Activated naive CD8-positive, alpha-beta T cell treated with anti-CD3 and anti-CD28 coated beads, Interleukin-2, amount 50 U/mL, for 16 hours (primary cell): ENCODE data around the gene CARD10.
"Not testable (repeated sequence)": the region's sequence is repeated elsewhere in the genome, so short reads cannot be mapped to it uniquely, and the experiment has no call there.

ENCODE experiments used
- DNase-seq: peaks from one replicate; pipeline ENCODE4 v3.0.0-alpha.2; 2020; ENCODE audit warnings: low read depth, low spot score

The CARD10 gene

DNA sequence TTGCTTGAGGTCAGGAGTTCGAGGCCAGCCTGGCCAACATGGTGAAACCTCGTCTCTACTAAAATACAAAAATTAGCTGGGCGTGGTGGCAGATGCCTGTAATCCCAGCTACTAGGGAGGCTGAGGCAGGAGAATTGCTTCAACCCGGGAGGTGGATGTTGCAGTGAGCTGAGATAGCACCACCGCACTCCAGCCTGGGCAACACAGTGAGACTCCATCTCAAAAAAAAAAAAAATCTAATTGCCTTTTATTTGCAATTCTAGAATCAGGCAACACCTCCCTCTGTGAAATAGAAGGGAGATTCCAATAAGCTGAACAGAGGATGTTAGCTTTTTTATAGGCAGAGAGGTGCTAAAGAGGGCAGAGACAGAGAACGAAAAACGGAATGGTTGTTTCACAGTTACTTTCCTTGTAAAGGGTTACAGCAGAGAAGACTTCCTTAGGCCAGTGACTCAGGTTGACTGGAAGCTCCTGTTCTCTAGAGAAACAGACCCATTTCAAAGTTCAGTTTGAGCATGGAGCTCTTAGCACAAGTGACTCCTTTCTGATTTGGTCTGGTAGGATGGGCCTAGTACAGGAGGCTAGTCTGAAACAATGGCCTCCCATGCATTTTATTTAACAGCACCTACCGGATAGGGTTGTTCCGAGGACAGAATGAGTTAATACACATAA is 8.0 kb upstream of the CARD10 start:
- DNase-seq: not testable (repeated sequence)

DNA sequence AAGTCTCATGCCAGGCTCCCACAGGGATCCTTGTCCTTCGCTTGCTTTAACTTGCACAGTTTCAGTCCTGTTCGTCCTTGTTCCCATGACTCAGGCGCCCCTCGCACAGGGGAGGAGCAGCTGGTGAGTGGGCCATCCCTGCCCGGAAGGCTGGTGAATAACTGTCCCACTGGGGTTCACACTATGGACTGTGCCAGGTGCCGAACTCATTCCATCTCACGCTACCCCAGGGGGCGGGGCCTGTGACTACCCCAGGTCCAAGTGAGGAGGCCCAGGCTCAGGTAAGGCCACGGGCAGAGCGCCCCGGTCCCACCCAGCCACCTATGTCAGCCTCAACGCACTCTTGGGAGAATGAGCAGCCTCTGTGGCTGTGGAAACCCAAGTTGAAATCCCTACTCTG is 7.2 kb upstream of the CARD10 start:
- DNase-seq: no peak

DNA sequence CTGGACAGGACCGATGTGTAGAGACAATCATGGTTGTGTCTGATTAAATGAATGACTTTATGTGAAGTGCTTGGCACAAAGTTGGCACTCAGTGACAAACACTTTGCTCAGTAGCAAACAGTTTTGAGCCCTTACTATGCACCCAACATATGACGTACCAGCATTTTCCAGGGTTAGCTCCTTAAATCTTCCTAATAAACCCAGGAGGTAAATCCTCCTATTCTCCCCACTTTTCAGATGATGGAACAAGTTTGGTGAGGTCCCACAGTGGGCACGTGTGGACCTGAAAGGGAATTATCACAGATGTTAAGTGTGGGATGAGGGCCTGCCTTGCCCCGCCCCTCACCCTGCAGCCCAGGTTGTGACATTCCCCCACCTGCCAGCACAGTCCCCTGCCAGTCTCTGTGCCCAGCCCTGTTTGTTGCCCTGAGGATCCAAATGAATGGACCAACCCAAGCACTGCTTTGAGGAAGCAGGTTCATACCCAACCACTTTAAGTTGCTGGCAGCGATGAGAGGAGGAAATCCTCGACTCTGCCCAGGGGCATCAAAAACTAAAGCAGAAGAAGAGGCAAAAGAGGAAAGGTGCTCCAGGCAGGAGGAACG is 6.6 kb upstream of the CARD10 start:
- no peak for DNase-seq

DNA sequence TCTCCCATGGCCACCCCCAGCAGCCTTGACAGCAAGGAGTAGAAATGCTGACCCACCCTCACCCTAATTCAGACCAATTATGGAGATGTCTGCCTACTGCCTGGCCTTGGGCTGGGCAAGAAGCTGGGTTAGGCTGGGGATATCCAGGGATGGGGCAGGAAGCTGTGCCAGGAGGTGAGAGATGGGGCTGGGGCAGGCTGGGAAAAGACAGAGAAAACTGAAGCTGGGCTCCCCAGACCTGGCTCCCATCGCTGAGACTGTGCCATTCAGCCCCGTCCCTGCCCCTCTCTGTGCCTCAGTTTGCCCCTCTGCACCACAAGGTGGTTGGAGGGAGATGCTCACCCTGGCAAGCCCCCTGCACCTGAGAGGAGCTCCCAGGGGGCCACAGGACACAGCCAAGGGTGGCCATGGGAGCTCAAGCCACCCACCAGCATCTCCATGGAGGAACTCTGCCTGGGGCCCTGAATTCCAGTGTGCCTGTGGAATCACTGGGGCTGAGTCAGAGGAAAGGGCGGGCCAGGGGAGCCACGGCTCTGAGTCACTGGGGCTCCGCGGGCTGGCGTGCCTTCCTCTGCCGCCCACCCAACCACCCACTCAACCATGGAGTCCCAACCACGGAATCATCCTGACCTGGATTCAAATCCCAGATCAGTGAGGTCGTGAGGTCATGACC is 6.0 kb upstream of the CARD10 start:
- no peak for DNase-seq

DNA sequence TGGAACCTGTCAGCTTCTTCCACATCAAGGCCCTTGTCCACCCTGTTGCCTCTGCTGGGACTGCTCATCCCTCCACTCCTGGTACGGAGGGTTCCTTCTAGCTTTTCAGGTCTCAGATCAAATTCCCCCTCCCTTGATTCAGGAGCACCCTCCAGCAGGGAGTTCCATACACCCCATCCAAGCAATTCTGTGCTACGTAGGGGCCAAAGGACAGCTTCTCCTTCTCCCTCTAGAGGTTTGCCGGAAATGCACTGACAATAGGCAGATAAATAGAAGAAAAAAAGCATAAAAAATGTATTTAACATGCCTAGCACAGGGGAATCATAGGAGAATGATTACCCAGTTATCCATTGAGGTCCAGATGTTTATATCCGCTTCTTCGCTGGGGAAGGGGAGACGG is 3.3 kb upstream of the CARD10 start:
- DNase-seq: no peak

DNA sequence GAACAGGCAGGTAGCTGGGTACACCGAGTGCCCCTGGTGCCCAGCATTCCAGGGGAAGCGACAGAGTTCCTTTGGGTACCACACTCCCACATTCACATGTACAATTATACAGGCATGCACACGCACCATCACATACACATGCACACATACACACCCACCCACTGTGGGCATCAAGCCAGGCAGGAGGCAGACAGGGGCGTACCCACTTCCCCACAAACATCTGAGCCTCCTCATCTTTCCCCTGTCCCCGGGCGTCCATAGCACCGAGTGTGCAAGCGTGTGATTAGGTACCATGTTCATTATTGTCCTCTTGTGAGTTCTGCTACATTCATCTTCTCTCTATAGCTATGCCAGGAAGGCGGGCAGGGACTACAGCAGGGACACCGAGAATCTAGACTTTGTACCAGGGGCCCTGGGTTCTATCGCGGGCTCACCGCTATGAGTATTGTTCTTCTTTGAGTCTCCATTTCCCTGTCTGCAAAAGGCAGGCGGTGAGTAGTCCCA is 2.1 kb upstream of the CARD10 start:
- no peak for DNase-seq

DNA sequence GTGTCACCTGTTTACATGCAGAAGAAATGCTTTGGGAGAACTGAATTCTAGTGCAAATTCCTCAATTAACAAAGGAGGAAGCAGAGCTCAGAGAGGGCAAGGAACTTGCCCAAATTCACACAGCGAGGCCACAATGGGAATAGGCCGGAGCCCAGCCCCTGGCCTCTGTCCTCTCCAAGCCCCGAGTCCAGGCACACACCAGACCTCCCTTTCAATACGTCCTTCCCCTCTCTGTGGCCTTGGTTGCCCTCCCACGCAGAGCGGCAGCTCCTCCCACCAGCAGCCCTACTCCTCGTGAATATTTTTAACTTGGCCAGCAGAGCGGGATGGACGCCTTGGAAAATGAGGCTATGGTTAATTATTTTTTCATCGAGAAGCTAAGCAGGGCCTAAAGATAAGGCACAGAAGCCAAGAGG is 1.6 kb upstream of the CARD10 start:
- no peak for DNase-seq

DNA sequence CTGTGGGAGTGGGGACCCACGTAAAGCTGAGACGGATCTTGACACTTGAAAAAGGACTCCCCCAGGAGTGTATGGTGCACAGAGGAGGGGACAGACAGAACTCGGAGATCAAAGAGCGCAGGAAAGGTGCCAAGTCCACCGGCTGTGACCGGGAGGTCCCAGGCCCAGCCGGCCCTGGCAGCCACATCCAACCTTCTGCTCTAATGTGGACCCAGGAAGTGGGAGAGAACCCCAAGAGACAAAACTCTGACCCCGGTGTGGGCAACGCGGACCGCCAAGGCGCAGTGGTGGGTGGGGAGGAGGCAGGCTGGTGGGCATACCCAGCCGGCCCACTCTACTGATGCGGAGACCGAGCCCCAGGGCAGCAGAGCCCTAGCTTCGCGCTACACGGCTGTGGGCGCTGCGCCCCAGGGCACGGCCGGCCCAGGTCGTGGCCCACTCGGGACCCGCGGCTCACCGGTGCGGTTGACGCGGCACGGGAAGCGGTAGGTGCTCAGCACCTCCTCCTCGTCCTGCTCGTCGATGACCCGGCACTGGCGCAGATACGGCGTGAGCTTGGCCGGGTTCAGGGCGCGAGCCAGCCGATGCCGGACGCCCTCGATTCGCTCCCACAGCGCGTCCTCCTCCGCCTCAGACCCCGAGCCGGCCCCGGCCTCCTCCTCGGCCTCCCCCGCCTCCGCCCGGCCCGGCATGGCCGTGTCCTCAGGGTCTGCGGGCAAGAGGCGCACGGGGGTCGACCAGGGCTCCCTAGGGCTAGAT is 527 bp downstream of the CARD10 start:
- no peak for DNase-seq

DNA sequence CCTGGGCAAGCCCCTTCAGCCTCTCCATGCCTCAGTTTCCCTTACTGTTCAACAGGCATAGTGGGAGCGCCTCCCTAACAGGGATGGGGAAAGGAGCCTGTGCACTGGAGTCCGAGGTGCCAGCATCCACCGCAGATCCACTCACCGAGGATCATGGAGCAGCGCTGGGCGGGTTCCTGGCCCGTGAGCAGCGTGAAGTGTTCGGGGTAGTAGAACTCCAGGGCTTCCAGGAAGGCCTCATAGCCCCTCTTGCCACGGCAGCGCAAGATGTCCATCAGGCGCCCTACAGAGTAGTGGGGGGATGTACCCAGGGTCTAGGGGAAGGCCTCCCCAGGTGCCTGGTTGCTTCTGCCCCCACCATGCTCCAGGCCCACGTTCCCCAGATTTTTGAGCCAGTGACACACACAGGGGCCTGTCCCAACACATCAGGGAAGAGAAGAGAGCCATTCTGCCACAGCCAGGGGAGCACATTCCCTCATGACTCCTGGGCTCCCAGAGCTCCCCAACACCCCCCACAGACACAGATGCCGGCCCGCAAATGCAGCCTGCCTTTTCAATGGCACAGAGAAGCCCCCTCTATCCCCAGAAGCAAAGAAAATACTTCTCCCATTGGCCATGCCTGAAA is 1.3 kb downstream of the CARD10 start:
- DNase-seq: no peak

DNA sequence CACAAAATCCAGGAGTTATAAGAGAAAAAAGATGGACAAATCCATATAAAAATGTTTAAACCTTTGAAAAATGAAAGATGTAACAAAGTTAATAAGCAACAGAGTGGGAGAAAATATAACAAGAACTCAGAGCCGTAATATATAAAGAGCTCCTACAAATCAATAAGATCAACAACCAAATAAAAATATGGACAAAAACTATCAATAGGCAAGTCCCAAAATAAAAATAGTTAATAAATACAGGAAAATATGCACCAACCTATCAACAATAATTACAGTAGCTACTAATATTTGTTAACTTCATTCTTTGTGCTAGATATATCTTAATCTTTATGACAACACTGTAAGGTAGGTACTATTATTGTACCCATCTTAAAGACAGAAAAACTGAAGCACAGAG is 2.8 kb downstream of the CARD10 start:
- no peak for DNase-seq

DNA sequence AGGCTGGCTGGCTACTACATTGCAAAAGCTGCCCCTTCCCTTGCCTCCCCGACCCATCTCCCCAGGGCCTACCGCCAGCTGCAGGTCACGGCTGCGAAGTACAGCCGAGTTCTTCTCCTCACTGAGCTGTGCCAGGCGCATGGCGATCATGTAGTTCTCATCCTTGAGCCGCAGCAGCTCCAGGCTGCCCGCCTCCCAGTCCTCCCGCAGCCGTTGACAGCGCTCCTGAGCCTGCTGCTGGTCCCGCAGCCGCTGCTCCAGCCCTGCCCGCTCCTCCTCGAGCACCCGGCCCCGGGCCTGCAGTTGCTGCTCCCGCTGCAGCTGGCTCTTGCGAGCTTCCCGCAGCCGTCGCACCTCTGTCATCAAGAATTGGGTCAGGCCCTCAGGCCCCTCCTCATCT is 3.3 kb downstream of the CARD10 start:
- DNase-seq: no peak

DNA sequence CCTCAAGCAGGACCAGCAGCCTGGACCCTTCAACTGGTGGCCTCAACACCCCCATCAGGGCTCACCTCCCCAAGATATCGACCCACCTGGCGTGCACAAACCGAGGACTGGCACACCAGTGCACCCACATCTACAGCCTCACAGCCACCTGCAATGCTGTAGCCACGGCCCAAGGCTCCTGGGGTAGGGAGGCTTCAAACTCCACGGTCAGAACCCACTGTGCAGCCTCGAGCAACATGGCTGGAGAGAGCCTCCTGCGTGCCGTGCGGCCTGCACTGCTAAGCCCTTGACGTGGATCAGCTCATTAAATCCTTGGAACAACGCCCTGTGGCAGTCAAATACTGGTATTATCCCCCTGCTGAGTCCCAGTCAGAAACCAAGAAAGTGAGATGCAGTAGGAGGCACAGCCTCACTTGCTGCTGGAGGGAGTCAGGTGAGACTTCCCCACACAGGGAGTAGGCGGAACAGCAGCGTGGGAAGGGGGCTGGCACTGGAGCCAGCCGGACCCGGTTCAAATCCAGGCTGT is 4.6 kb downstream of the CARD10 start:
- no peak for DNase-seq

DNA sequence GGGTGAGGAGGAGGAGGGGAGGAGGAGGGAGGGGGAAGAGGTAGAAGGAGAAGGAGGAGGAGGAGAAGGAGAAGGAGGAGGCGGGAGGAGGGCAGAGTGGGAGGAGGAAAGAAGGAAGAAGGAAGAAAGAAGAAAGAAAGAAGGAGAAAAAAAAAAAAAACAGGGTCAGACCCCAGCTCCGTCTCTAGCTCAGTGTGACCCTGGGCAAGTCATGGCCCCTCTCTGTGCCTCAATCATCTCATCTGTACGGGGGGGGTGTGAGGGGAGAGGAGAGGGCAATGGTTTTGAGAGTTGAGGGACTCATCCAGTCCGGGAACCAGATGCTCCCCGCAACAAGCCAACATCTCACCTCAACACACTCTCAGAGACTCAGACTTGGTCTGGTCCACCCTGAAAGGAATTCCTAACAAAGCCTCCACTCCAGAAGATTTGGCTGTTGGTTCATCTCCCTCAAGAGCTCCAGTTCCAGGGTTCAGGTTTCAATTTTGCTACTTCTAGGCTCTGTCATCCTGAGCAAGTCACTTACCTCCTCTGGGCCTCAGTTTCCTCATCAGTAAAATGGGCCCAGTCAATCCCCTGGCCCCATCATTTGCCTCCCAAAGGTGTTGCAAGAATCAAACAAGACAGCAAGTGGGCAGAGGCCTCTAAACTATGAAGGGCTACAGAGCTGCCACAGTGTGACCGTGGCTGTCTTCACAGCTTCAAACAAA is 7.7 kb downstream of the CARD10 start:
- no peak for DNase-seq

DNA sequence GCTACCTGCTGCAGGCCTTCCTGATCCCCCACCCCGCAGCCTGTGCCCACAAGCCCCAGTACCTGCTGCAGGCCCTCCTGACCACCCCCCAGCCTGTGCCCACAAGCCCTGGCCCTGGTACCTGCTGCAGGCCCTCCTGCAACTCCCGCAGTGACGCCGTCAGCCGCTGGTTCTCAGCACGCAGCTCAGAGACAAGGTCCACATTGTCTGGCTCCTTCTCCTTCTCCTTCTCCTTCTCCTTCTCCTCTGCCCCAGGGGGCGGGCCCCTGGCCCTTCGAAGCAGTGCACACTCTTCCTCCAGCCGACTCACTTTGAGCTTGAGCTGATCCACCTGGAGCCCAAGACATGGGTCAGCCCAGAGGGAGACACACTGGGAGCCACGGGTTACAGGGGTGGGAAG is 9.1 kb downstream of the CARD10 start:
- no peak for DNase-seq

DNA sequence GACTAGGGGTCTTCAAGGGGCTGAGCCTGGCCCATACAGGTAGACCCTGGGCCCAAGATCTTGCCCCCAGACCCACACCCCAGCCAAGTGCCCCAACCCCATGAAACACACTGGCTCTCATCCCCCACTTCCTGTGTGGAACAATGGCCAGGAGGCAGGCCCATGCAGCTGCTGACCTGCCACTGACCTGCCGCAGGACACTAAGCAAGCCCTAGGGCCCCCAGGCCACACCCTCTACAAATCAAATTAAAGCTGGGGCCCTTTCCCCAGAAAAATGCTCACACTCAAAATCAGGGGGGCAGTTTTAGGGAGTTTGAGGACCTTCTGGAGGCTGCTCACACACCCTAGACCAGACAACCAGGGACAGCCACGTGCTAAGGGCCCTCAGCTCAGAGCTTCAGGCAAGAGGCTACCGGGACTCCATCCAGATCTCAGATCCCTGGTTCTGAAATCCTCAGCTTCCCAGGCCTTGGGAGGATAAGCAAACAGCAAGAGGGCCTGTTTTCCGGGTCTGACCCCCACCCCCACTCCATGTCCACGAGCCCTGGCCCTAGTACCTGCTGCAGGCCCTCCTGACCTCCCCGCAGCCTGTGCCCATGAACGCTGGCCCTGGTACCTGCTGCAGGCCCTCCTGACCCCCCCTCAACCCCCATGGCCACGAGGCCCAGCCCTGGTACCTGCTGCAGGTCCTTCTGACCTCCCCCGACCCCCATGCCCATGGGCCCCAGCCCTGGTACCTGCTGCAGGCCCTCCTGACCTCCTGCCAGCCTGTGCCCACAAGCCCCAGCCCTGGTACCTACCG is 10.0 kb downstream of the CARD10 start:
- DNase-seq: no peak

DNA sequence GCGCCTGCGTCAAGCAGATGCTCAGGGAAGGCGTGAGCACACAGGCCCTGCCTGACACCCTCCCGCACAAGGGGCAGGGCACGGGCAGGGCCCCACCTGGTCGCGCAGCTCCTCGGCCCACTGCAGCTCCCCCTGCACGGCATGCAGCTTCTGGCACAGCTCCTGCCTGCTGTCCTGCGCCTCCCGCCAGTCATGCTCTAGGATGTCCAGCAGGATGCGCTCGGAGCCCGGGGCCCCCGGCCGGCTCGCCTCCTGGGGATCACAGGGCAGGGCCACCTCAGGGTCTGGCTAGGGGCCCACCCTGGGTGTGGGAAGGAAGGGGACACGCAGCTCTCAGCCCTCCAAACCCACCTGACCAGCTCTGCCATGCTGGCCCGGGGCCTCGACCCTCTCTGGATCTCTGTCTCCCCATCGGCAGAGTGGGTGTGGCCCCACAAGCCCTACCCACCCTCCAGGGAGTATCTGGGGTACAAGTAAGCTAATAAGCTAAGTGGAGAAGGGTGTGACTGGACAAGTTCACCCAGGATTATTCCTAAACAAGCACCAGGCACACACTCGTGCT is 10.7 kb downstream of the CARD10 start:
- DNase-seq: no peak

DNA sequence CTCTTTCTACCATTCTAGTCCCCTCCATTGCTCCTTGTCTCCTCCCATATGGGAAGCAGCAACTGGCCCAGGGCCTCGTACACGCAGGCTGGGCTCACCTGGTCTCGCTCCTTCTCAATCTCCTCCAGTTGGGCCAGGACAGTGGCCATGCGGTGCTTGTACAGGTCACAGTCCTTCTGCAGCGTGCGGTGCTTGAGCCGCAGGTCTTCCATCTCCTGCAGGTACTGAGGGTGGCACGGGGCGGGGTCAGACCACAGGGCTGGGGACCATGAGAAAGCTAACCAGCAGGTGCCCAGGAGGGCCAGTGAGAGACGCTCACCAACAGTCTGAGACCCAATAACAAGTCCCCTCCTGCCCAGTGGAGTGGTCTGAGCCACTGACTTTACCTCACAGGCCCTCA is 11.5 kb downstream of the CARD10 start:
- no peak for DNase-seq

DNA sequence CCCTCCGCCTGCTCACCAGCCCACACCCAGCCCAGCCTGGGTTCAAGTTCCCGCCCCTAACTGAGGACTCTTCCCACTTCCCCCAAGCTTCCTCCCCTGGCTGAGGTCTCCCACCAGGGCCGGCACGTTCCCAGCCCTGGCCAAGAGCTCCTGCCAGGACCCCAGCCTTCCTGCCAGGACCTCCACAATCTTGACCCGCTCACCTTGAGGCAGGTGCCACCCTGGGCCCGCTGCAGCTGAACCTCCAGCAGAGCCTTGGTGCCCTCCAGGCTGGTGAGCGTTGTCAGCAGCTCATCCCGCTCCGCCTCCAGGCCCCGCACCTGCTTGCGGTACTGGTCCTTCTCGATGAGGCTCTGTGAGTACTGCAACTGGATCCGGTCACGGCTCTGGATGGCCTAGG is 13.2 kb downstream of the CARD10 start:
- no peak for DNase-seq

DNA sequence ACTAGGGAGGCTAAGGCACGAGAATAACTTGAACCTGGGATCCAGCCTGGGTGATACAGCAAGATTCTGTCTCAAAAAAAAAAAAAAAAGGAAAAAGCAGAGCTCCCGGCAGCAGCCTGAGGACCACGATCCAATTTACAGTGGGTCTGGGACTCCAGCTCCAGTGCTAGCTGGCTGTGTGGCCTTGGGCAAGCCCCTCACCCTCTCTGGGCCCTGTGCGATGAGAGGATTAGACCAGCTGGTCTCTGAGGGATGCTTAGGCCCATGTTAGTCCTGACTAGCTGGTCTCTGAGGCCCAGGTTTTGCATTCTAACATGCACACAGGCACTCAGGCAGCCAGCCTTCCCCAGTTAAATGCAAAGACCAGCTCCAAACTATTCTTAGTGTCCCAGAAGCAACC is 13.7 kb downstream of the CARD10 start:
- no peak for DNase-seq

DNA sequence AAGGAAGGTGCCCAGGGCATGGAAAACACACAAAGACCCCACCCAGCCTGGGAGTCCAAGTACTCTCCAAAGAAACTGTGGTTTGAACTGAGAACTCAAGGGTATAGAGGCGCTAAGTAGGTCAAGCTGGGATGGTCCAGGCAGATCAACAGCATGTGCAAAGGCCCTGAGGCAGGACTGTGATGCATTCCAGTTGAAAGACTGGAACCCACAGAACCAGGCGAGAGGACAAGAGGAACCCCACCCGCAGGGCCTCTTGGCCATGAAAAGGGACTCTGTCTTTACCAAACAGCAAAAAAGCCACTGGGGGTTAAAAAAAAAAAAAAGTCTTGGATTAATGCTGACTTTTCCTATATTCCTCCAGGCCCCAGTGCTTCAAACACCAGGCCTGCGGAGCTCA is 14.3 kb downstream of the CARD10 start:
- DNase-seq: no peak
